Right forelimb (tissue), 1 donor: ENCODE measurements around the gene ELAVL1.
"Not testable (repeated sequence)": the region's sequence is repeated elsewhere in the genome, so short reads cannot be mapped to it uniquely, and the experiment has no call there.

Source experiments
- DNase-seq: peaks from one replicate; pipeline ENCODE4 v3.0.0-alpha.2; 2018

ELAVL1 gene

DNA sequence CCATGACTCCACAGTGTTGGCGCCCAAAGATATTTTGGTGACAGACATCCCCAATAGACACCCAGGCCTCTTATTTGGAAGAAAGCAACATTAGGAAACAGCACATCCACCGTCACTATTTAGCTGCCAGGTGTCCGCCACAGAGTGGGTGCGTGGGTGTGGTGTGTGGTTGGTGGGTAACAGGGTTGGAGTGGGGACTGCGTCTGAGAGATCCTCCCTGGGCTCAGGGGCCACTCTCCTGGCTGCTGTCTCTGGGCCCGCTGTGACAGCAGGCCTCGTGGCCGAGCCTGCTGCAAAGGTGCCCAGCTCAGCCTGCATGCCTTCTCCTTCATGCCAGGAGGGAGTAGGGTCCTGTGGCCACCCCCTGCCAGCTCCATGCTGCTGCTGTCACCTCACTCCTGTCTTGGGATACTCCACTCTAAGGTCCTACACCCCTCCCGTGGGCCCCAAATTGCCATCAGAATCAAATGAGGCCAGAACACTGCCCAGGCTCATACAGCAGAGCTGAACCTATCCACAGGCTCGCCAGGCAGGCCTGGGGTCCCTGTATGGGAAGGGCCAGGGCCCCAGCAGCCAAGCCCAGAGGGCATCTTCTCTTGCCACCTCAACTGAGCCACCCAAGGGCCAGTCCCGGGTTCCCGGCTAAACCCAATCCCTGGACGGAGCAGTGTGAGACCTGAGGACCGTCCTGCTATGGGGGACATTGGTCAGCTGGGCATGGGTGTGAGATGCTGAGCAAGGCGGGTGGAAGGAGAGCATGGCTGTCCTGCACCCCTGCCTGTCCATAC is 37.2 kb downstream of the ELAVL1 start:
- DNase-seq: no peak

DNA sequence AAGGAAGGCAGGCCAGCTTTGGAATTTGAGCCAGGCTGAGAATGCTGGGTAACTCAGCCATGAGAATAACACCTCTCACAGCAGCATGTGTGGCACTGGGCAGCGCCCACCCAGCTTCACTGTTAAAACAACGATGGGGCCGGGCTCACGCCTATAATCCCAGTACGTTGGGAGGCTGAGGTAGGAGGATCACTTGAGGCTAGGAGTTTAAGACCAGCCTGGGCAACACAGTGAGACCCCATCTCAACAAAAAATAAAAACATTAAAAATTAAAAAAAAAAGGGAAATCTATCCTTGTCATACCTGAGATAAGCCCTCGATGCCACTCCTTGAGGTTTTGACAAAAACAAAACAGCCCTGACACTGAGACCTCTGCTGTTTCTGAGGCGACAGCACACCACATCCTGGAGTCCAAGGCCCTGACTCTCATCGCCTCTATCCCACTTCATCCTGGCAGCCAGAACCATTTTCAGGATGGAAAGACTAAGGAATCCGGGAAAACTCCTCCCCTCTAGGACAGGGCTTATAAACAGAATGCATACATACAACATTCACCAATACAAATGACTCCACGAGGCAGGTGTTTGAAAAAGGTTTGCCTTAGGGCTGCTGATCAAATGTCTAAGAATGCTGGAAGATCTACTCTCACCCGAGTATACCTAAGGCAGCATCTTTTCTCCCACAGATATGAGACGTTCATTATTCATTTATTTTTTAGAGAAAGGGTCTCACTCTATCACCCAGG is 39.3 kb downstream of the ELAVL1 start:
- DNase-seq: no peak

DNA sequence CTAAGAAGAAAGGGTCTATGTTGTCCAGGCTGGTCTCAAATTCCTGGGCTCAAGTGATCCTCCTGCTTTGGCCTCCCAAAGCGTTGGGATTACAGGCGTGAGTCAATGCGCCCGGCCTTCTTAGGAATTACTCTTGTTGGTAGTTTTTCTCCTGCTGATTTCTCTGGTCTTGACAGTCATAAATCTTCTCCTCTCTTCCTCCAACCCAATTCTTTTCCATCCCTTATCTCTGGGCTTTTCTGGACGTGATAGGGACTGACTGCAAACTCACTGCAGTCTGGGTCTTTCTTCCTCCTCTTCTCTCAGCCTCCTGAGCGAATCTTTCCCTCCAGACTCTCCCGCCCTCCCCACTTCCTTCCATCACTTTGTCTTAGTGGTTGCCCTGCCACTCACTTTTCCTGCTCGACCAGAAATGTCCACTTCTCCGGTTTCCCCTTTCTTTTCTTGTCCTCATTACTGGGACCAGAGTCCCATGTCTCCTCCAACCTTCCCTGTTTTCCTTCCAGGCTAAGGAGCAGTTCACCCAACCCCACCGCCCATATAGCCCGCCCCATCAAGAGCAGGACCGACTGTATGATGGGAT is 40.1 kb downstream of the ELAVL1 start:
- DNase-seq: no peak

DNA sequence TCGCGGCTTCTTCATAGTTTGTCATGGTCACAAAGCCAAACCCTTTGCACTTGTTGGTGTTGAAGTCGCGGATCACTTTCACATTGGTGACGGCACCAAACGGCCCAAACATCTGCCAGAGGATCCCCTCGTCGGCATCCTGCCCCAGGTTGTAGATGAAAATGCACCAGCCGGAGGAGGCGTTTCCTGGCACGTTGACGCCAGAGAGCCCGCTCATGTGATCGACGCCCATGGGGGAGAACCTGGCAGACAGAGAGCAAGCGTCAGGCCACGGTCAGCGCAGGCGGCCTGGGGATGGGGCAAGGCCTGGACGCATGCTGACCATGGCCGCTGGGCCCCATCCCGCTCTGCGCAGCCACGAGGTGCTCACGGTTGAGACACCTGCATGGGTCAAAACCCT is 41.9 kb downstream of the ELAVL1 start:
- no peak for DNase-seq

DNA sequence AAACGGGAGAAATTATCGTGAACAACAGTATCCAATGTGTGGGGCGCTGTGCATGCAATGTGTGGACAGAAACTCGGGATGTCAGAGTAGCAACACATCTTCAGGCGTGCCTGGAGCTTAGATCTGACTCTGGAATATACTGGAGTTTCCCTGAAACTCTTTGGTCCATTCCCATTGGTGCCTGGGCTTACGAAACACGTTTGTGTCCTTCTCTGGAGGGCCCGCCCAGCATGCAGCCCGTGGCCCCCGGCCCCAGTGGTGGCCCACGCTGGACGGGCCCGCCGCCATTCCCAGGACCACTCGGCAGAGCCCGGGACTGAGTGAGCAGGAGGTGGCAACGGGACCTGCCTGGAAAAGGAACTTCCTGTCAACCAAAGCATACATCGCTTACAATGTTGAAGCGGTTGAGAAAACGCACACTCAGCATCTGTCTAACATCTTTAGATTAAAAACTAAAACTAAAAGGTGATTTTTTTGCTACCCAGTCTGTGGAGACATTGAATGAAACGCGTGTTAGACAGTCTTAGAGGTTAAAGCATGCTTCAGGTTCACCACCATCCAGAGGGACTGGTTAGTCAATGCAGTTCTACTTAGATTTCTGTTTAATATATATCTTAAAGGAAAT is 42.7 kb downstream of the ELAVL1 start:
- DNase-seq: no peak

DNA sequence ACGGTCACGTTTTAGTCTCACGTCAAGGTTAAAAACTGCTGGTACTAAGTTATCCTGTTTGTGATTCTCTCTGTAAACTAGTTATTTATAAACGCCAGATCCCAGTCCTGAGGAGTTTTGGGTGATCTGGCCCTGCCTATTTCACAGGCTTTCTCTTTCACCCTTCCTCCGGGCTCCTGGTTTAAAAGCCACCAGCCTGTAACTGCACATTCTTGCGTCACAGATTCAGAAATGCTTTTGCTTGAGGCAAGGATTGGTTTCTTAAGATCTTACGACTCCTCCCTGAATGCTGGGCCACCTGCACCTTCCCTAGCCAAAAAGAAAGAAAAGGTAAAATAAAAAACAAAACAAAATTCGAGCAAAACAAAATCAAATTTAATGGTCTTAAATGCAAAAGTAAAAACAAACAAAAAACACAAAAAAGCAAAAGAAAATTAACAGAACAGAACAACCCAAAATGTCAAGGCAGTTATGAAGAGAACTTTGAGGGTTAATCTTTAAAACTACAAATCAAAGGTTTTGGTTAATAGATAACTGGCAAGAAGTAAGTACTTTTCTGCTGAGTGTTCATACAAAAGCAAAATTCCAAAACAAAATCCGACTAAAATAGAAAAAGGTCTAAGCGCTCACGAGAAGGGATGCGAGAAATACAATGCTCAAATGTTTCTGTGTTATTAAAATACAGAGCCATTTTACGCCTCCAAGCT is 43.4 kb downstream of the ELAVL1 start:
- no peak for DNase-seq

DNA sequence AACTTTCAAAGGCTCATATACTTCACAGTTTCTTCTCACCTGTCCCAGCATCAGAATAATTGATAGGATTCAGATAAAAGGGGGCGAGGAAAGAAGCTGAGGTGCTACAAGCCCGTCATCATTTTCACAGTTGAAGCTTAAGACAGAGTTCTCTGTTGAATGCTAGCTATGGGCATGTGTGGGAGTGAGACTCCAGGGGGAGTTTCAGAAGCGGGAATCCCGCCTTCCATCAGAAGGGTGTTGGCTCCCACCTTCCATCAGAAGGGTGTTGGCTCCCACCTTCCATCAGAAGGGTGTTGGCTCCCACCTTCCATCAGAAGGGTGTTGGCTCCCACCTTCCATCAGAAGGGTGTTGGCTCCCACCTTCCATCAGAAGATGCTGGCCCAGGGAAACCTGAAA is 44.4 kb downstream of the ELAVL1 start:
- DNase-seq: not testable (repeated sequence)

DNA sequence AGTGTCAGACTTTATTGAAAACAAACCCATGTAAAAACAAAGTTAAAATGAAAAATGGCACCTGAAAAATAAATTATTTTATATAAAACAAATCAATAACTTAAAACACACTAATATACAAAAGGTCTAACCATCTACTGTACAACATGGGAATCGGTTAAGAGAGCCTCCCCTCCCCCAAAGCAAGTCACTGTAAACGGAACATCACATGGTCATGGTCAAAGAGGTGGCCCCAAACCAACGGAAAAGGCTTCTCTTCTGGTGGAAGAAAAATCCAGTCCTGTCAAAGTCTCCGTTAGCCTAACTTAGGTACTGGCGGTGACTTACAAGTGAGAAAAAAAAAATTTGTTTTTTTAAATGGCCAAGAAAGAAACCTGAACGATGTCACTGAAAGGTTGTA is 46.2 kb downstream of the ELAVL1 start:
- DNase-seq: no peak

DNA sequence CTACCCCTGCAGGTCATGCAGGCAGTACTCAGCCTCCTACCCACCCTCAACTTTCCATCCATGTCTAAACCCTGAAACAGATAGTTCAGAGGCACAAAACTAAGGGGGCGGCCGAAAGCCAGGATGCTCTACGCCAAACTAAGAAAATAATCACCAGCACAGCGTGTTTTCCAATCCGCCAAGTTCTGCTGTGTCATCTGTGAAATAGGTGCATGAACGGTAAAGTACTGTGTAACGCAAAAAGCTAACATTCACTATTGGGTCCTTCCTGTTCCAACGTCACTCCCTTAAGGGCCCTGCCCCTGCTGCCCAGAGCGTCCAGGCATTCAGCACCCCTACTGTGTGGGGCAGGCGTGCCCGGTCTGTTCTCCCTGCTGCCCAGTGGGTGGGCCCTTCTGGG is 49.7 kb downstream of the ELAVL1 start:
- no peak for DNase-seq

DNA sequence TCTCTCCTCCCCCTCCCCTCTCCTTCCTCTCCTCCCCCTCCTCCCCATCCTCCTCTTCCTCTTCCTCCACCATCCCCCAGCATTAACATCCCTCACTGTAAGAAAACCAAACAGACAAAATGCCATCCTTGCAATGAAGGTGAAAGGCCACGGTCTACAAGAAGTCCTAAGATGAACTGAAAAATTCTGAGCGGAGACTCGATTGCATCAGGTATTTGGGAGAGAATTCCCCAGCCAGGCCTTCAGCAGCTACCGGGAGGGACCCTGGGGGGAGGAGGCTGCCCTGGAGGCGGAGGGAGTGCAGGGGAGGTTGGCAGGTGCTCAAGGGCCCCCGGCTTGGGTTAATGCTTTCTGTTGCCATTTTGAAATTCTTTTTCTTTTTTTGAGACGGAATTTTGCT is 51.9 kb downstream of the ELAVL1 start:
- DNase-seq: no peak

DNA sequence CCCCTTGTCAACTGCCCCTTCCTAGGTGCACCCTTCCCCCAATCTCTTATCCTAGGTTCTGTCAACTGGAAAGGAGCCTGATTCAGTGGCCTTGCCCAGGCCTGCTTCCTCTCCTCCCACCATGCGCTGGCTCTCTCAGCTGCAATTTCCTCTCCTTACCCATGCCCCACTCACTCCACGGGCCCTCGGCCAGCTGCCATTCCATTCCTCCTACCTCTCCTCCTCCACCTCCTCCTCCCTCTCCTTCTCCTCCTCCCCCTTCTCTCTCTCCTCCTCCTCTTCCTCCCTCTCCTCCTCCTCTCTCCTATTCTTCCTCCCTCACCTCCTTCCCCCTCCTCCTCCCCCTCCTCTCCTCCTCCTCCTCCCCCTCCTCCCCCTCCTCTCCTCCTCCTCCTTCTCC is 52.4 kb downstream of the ELAVL1 start:
- DNase-seq: no peak

DNA sequence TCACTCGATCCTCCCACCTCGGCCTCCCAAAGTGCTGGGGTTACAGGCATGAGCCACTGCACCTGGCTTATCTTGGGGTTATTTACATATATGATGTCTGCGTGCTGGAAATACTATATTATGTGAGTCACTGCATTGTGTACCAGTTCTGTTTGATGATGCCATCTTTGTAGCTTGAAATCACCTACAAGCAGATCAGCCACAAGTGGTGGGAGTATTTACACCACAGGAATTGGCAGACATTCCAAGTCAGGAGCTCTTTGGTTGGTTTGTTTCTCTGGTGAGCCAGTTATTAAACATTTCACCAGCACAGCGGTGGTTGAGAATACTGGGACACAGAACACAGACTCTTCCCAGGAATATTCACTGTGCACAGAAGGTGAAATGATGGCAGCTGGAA is 57.5 kb downstream of the ELAVL1 start:
- no peak for DNase-seq

DNA sequence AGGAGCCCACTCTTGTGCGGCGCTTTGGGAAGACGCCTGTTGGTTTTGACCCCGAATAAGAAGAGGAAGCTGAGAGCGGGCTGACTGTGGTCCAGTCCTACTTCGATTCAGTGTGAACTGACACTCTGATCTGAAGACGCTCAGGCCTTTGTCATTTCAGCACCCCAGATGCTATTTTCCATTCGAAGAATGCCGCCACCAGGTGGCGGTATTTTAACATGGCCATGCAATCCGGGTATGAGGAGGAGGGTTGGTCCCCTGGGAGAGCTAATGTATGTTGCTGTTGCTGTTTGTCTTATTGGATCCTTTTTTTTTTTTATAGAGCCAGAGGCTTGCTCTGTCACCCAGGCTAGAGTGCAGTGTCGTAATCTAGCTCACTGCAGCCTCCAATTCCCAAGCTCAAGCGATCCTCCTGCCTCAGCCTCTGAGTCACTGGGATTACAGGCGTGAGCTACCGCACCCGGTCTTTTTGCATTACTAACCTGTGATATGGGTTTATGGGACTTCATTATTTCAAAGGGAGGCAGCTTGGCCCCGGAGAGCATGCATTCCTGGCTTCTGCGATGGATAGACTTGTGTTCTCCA is 61.2 kb downstream of the ELAVL1 start:
- peak; percentile 89 for DNase-seq

DNA sequence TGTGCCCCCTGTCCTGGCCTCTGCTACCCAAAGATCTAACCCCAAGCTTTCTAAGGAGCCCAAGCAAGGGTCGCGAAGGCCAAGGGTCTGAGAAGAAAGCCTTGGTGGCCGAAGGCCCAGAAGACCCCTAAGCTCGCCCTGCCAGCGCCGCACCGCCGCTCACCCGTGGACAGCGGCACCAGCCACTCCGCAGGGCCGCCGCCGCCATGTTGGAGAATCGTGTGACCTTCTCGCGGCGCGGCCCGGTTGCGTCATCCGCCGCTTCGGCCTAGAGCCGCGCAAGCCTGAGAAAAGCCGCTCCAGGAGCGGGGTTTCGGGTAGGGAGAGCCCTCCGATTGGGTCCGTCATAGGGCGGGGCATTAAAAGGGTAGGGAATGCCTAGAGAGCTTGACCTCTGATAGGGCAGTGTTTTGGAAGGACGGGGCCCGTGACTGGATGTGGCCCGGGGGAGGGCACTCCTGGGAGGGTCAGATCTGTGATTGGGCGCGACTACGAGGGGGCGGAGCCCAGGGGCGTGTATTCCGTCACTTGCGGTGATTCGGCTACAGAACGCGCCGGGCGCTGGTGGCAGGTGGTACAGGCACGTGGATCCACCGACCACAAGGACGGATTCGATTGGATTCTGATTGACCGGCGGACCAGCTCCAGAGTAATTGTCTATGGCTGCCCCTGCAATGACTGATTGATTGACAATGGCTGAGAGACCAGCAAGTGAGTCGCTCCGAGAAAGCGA is 61.8 kb downstream of the ELAVL1 start, which contains the start of gene TIMM44:
Gene TIMM44 (minus strand): TSS at position 223 of the 733 bp plus-strand sequence. CDS start 15 bp downstream, at position 208.
- DNase-seq: peak; percentile 99

DNA sequence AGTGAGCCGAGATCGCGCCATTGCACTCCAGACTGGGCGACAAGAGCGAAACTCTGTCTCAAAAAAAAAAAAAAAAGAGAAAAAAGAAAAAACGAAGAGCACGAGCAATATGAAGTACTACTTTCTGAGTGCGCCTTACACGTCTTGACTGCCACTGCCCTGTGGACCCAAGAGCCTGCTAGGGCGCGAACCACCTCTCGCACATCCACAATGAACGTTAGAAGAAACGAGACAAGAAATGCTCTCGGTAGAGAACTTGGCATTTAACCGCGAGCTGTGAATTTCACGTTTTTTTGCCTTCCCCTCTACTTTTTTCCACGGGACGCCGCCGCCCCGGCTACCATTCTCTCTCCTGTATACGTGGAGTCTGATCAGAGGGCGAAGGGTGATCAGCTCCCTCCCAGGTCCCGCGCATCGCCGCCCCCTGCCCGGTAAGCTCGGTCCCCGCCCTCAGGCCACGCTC is 62.4 kb downstream of the ELAVL1 start:
- DNase-seq: no peak

DNA sequence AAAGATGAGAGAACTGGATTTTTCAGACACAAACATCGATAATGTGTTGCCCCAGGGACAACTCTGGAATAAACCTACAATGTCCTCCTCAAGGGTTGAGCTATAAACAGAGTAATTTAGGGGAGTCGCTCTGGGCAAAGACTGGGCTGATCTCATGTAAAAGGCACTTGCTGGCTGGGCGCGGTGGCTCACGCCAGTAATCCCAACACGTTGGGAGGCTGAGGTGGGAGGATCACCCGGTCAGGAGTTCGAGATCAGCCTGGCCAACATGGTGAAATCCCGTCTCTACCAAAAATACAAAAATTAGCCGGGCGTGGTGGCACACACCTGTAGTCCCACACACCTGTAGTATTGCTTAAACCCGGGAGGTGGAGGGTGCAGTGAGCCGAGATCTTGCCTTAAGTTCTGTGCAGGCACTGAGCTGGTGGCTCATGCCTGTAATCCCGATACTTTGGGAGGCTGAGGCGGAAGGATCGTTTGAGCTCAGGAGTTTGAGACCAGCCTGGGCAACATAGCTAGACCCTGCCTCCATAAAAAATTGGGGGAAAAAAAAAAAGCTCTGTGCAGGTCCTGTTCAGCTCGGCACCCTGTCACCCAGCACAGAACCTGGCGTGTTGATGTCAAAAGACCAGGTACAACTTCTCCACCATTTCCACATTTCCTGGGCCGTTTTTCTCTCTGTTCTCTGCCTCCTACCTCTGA is 63.4 kb downstream of the ELAVL1 start:
- no peak for DNase-seq

DNA sequence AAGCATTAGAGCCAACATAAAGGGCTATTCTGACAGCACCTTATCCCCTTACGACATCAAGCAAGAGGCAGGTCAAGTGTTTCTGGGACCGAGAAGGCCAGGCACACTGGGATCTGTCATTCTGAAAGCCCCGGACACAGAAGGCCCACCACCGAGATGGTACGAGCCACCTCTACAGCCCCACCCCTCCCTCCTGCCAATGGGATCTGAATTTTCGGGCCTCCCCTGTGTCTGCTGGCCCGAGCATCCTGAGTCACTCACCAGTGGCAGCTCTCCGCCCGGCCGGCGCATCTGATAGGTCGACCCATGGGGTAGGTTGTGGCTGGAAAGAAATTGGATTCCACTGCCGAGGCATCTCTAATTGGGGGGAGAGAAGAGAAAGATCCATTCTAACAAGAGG is 64.6 kb downstream of the ELAVL1 start:
- DNase-seq: no peak

DNA sequence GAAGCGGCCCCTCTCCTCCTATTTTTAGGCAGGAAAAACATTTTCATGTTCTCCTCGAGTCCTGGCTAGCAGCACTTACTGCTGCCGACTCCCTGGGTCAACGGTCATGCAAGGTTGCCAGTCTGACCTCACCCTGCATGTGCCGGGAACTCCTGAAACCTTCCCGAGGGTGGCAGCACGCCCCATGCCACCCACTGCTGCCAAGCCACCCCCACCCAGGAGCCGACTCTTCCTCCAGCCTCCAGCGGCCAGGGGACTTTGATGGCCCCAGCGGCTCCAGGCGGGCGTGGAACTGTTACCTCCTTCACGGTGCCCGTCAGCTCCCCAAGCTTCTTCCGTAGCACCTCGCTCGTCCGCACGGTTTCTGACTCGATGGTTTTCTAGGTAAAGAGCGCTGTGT is 70.7 kb downstream of the ELAVL1 start:
- no peak for DNase-seq

DNA sequence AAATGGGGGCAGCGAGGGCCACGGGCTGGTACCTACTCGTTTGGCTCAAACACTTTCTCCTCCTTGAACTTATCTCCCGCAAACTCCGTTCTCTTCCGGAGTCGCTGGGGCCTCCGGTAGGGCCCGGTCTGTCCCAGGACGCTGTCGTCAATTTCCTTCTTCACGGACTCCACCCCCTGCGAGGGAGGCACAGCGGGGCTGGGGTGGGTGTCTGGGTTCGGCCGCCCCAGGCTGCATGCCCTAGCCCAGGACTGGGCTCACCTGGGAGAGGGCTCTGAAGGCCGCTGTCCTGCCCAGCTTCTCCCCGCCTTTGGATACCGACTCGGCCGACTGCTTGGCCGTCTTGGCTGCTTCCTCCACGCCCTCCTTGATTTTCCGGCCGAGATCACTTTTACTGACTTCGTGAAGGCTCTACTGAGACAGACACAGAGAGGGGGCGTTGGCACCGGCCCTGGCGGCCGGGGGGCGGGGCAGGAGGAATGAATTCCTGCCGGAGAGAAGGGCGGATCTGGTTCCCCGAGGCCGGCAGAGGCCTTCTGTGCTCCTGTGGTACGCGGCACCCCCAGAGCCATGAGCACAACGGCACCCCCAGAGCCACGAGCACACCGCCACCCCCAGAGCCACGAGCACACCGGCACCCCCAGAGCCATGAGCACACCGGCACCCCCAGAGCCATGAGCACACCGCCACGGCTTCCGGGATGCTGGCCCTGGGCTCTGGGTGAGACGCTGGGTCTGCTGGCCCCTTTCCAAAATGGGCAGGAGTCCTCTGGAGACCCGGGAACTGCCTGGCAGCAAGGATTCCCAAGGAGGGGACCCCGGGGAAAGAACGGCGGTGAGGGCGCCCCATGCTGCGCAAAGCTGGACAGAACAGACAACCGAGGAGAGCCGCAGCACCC is 71.4 kb downstream of the ELAVL1 start:
- no peak for DNase-seq

DNA sequence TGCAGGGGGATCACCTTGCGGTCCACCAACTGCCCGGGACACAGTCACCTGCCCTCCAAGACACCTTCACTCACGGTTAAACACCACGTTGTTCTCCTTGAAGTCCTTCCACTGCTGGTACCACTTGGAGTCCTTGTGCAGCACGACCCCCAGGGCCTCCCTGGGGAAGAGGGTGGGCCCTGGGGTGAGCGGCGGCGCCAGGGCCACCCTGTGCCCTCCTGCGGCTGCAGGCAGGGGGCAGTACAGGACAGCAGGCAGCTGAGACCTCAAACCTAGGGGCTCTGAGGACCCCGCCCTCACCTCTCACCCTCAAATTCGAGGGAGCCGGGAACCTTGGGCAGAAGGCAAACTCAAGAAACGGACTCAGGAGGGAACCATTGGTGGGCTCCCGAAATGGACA is 72.0 kb downstream of the ELAVL1 start:
- DNase-seq: no peak
